ENCODE results near the gene RTN4R.
"Not testable (repeated sequence)": the region's sequence is repeated elsewhere in the genome, so short reads cannot be mapped to it uniquely, and the experiment has no call there.

The RTN4R gene

DNA sequence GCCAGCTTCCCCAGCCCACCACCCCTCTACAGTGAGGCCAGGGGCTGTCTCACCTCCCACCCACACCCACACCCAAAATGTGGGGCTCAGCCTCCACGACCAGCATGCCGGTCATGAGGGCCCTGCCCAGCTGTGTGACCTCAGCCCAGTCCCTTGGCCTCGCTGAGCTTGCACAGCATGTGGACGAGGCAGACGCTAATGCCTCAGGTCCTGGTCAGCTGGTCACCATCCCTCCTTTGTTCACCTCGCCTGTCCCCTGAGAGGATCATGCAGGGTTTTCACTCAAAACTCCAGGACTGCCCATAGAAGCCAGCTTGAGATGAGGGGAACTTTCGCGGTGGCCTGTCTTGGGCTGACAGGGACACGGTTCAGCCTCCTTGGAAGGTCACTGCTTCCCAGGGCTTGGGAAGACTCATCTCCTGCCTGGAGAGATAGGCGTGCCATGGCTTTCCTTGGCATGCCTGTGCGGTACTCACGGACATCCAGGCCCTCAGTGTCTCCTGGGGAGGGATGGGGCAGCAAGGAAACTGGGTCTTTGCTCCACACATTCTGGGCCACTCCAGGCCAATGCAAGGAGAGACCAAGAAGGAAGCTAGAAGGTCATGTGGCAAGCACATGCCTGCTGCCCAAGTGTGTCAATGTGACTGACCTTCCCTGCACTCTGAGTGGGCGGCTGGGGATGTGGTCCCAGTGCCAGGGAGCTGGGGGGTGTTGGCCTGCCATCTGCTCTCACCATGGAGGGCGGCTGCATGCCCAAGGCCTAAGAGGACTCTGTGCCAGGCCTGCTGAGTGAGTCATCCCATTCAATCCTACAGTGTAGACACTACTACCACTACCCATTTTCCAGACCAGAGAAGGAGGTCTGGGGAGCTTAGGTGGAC, 3.2 kb upstream of the RTN4R start:
- no peak for DNase-seq

DNA sequence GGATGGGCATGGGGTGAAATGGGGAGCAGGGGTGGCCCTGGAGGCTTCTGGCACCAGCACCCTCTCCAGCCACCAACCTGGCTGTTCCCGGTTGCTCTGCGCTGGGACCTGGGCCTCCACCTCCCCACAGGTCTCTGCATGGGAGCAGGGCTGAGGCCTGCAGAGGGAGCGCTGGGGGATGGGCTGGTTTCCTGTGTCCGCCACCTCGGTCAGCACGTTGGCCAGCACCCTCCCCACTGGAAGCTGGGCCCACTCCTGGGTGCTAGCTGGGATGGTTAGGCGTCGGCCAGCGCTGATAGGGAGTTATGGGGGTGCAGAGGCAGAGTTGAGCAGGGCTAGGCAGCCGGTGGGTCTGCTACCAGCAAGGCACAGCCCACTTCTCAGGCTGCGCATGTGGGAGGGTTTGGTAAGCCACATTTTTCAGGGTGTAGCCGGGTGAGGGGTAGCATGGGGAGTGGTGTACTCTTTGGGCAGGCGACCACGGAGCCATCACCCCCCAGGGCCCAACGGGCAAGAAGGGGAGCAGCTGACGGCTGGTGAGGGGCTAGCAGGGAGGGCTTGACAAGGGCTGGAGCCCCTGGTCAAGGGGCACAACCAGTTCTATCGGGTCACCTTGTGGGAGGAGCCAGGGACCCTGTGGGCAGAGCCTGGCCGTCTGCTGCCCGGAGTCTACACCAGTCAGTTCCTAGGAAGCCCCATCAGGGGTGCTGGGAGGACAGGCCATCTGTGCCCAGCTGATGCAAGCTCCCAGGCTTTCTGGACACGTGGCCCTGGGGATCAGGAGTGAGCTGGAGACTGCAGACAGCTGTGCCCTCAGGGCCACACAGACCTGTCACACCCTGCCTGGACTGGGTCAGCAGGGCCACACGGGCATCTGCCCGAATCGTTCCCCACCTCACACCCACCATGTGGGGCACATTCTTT, 2.3 kb upstream of the RTN4R start:
- DNase-seq = not testable (repeated sequence)

DNA sequence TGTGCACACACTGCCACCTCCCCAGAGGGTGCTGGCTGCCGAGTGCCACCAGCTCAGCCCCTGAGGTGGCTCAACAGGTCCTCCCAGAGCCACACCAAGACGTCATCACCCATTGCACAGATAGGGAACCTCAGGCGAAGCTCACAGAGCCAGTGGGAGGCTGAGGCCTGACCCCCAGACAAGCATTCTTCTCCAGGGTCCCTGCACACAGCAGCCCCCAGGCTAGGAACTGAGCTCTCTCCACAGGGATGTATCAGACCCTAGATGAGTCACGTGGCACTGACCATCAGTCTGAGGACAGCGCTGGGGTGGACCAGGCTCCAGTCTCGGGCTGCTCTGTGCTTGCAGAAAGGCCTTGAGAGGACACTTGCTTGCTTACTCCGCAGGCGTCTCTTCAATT, 1.6 kb upstream of the RTN4R start:
- DNase-seq = not testable (repeated sequence)

DNA sequence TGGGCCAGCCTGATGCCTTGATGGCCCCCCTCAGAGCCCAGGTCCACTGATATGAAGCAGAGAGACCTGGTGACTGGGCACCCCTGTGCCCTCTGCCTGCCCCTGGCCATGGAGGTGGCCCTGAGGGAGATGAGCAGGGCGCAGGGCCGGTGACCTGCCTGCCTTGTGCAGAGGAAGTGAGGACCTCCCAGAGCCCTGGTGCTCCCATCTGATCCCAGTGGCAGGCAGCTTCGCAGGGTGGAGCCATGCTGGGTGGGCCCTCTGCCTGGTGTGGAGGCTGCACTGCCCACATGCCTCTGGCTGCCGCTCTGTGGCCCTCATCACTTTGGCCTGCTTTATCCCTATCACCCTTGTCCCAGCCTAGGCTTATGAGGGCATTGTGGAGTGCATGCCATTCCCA, 1.1 kb upstream of the RTN4R start:
- not testable (repeated sequence) for DNase-seq

DNA sequence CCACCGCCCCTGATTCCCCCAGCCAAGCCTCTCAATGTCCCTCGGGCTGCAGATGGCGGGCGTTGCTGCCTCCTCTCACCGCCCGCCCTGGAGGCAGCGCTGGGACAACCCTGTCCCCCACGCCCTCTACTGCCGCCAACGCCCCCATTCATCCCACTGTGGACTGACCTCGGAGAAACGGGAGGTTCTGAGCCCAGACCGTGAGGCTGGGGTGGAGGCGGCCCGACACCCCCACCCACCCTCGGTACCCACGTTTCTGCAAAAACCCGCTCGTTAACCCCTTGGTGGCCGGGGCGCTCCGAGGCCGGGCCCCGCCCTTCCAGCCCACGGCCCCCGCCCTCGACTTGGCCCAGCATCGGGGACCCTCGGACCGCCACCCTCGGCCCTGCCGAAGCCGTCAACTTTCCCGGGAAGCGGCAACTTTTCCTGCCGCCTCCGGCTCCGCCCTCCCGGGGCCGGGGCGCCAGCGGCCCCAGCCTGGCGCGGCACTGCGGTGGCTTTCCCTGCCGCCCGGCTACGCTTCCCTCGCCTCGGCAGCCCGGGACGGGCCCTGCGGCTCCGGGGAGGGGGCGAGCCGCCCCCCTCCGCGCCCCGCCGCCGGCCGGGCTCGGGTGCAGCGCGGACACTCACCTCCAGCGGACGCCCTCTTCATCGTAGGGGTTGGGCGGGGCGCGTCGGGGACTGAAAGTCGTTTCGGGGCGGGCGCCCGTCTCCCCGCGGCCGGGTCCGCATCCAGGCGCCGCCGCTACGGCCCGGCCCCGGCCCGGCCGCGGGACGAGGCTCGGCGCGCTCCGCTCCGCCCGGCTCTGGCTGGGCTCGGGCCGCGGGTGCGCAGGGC, 458 bp downstream of the RTN4R start:
- no peak for DNase-seq

DNA sequence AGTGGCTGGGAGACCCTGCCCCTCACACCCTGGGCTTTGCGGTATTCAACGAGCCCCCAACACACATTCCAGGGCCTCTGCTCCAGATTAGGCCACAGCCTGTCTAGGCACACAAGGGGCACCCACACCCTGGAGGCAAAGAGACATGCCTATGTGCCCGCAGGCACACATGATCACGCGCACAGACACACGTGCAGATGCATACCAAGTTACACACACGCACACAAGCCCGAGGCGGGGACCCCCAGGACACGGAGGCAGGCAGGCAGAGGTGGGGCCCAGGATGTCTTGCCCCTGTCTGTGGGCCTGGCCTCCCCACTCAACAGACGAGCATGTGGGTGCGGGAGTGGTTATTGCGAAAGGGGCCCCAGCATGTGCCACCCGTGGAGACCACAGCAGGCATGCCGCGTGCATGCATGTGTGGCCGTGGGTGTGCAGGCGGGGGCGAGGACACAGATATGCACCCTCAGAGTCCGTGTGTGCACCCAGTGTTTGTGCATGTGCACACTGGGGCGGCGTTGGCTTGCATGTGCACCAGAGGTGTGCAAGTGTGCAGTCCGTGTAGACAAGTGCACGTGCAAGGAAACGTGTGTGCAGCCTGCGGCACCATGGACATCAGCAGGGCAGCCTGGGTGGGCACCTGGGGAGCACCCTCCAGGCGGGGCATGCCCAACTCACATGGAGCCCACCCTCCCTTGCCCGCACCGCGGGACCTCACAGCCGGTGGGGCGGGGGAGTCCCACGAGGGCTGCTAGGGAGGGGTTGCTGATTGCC, 1.3 kb downstream of the RTN4R start:
- DNase-seq = not testable (repeated sequence)

DNA sequence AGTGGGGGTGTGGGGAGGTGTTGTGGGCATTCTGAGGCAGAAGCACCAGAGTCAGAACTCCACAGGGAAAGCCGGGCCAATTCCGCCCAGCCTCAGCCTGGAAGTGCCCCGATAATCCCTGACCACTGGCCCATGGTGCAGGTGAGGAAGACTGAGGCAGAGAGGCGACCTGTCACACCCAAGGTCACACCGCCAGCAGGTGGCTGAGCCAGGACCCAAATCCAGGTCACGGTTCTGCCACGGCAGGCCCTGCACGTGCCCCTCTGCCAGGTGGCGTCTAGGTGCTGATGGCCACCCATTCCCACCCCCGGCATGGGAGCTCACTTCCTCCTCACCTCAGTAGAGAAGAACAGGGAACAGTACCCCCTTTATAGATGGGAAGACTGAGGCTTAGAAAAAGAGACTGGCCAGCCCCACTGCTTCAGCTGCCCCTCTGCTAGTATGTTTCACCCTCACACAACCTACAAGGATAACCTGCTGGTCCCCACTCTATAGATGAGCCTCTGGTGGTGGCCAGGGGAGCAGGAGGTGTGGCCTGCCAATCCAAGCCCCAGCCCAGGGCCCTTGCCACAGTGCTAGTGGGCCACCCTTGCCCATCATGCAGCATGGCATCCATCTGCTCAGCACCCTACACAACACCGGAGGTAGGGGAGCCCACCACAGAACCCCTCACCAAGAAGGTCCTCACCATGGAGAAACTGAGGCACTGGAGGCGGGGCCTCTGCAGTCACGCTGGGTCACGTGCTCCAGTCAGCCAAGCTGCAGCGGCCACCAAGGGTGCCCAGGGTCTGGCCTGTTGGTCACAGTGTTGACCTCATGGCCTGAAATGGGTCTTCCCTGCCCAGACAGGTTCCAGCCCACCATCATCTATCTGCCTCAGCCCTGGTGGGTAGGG, 2.1 kb downstream of the RTN4R start:
- DNase-seq = not testable (repeated sequence)

DNA sequence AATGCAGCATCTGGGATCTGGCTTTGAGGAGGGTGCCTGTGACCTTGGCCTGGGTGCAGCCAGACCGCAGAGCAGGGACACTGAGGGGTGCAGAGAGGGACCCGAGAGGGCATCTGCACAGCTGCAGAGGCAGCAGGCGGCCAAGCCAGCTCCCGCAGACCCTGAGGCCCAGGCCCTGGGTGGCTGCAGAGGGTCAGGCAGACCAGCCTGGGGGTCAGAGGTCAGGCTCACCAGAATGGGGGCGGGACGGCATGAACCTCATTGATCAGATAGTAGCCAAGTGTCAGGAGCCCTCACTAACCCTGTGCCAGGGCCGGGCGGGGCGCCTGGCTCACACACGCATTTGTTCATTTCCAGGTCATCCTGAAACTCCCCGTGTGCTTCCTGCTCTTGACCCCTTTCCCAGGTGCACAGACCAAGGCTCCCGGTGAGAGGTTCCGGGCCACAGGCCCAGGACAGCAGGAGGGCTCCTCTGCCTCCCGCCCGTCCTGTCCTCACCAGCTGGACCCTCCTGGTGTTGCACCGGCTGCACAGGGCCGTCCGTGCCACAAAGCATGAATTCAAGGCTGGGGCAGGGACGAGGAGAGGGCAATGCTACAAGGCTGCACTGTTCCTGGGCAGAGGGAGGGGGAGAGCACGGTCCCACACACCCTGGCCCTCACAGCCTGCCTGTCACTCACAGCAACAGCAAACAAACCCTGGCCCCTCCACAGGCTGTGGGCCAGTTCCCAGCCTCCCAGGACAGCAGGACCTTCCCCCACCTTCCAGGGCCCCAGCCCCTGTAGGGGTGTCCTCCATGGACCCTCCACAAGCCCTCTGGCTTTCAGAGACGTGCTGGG, 3.3 kb downstream of the RTN4R start:
- DNase-seq = no peak

DNA sequence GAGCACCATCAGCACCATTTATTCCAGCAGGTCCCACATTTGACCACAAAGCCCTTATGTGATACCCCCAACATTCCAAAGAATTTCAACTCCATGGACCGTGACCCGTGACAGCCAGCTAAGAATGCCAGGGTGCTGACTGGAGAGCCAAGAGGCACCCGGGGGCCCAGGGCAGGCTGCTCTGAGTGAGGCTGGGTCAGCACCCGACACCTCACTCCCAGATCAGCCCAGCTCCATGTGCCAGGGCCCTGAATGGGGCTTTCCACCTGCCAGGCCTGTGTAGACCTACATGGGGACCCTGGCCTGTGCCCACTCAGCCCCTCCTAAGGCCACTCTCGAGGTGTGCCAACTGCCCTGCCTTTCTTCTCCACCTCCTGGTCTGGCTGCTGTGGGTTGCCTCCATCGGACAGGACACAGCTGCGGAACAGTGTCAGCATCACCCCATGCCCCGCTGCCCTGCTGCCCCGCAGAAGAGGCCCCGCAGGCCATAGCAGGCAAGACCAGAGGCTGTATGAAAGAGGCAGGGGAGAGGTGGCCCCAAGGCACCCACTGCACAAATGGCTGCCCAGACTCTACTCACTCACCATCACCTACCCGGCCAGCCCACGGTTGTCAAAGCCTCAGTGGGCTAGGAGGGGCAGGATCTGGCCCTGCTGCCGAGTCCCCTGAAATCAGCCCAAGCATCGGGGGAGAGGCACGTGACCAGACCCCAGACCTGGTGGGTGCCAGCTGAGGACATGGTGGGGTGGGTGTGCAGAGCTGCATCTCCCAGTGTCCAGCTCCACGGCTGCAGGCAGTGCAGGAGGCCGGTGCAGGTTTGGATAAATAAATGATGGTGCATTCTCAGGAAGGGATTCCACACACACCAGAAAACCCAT, 4.5 kb downstream of the RTN4R start:
- DNase-seq = not testable (repeated sequence)

DNA sequence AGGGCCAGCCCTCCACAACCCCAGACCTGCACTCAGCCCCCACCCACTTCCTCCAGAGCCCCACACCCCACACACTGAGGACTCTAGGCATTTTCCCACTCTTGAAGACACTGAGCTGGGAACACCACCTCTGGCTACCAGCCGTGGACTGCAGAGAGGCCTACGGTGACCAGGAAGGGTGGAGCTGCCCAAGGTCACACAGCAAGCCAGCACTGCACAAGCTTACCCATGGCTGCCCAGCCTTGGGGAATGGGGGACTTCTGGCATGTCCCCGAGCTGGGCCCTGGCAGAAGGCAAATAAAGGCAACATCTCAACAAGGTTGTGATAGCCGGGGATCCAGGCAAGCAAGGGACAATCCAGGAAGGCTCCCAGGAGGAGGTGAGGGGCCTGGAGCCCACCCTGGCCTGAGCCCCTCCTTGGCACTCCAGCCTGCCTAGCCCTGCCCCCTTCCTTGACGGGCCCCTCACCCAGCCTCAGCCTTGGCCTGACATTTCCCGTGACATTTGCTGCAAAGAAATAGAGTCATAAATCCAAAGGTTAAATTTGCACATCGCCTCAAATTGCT, 5.5 kb downstream of the RTN4R start:
- DNase-seq = no peak

DNA sequence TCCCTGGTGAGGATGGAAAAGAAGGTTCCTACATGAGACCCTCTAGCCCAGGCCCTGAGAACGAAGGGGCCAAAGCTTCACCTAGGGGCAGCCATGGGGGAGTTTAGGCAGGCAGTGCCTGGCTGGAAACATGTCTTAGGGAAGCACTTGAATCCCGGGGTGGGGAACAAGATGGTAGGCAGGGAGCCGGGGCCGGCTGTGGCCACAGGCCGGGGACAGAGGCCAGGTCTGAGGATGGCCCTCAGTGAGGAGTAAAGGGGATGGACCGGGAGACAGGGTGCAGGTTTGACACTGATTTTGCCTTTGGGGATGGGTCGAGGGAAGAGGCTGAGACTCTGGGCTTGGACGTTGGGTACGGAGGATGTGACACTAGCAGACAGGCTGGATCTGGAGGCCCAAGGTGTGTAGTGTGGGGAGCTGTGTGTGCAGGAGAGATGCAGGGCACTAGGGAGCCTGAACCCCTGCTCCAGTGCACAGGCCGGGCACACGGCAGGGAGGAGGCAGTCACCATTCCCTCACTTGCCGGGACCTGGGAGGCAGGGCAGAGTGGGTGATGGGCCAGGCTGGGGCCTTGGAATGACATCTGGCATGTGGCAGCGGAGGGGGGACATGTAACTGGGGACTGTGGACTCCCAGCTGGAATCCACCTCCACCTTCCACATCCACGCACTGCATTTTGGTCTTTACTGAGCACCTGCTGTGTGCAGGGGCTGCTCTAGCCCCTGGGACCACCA, 6.1 kb downstream of the RTN4R start:
- no peak for DNase-seq

DNA sequence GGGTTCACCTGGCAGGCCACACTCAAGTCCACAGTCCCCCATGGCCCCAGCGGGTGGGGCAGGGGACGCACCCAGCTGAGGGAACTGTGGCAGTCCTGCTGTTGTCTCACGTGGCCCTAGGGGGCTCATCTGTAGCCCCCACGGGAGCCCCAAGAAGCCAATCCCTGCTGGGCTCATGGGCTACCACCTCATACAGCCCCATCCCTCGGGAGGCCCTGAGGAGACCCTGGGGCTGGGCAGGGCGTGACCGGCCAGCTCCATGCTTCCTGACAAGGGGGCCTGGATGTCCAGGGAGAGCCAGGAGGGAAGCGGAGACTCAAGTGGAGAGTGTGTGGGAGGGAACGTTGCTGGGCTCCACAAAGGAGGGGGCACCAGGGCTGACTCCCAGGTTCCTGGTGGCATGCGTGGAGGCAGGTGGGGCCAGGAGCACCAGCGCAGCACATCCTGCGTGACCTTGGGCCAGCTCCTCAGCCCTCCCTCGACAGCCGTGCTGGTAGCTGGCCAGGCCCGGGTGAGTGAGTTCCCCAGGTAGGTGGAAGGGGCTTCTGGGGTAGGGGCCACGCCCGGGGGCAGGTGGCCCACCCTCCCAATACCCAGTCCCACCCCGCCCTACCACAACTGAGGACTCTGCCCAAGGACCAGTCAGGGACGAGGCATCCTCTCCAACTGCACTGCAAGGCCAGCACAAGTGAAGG, 7.9 kb downstream of the RTN4R start:
- no peak for DNase-seq

DNA sequence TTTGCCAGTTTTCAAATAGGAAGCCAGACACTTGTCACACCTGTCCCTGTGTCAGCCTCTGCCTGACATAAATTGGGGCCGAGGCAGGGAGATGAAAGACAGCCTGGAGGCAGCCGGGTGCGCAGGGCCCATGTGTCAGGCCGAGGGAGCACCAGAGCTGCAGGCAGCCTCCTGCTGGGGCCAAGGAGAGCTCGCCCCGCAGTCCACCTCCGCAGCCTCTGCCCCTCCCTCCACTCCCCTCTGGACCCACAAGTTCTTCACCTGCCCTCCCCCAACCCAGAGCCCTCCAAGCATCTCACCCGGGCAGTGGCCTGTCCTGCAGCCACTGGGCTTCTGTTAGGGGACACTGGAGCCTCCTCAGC, 8.8 kb downstream of the RTN4R start:
- no peak for DNase-seq

DNA sequence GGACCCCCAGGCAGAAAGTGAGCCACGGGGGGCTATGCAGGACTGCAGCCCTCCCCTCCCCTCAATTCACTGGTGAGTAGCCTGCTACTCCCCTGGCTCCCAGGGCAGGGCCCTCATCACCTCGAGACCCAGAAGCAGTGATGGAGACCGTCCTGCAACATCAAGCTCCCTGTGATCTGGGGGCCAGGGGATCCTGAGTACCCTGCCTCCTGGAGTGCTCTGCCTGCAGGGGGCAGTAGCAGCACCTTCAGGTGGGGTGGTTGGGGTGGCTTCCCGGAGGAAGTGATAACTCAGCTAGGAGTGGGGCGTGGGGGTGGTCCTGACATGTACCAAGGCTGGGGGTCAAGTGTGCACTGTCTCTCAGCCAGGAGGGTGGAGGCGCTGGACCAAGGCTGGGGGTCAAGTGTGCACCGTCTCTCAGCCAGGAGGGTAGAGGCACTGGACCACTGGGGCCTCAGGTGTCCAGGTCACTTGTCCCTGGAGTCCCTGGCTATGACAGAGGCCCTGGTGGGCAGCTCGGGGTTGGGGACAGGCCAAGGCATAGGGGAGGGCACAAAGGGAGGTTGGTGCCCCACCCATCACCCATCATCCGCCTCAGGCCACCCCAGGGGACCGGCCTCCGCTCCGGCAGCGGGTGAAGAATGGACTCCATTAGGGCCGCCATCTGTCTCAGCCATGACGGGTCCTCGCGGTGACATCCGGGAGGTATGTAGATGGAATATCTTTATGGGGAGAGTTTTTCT, 9.4 kb downstream of the RTN4R start:
- DNase-seq = no peak

DNA sequence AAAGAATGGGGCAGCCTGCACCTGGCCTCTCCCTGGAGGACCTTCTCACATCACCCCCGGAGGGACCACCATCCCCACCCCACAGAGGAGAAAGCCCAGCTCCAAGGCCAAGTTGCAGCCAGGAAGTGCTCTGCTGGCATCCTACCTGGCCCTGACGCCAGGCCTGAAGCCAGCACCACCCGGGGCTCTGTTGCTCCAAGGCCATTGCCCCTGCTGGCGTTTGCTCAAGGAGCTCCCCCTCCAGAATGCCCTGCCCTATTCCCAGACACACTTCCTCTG, 10.2 kb downstream of the RTN4R start:
- no peak for DNase-seq

DNA sequence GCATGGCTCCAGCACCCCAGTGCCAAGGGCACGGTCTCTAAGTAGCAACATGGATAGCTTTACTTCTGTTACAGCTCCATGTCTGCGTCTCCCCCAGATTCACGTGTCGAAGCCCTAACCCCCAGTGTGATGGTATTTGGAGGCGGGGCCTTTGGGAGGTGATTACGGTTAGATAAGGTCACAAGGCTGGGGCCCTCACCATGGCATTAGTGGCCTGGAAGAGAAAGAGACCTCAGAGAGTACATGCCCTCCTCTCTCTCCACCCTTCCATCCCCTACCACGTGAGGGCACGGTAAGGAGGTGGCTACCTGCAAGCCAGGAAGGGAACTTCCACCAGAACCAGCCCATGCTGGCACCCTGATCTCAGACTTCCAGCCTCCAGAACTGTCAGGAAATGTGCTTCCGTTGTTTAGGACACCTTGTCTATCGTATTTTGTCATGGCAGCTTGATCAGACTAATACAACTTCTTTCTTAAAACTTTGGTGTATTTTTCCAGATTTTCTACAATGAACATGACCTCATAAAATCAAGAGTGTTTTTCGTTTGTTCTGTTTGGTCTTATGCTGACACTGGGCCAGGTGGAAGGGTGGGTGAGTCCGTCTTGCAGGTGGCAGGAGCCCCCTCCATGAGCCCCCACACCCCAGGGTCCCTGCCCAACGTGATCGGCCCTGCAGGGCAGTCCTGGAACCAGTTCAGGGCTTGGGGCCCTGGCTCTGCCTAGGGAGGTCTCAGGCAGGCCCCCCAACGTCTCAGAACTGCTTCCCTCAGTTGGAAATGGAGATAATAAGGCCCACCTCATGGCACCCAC, 10.7 kb downstream of the RTN4R start:
- DNase-seq = no peak
